ENCODE data around the gene MUCL3.

GRCh38 chr6:30914076-30914853 is 26.5 kb upstream of the MUCL3 start, which contains the start of gene VARS2:
- TF ChIP-seq SNAI2 (CRISPR knock-in tag; IDR thresholded peaks at IDR 0.05), result no peak
- TF ChIP-seq PATZ1 (CRISPR knock-in tag; IDR thresholded peaks at IDR 0.05; ENCODE audit: borderline replicate concordance), result no peak
- no peak for TF ChIP-seq OSR1 (CRISPR knock-in tag; IDR thresholded peaks at IDR 0.05)
- no peak for TF ChIP-seq ZNF70 (CRISPR knock-in tag; IDR thresholded peaks at IDR 0.05)
- TF ChIP-seq ISL1 (CRISPR knock-in tag; IDR thresholded peaks at IDR 0.05), result no peak
- TF ChIP-seq BACH2 (CRISPR knock-in tag; IDR thresholded peaks at IDR 0.05; ENCODE audit: borderline replicate concordance), result no peak
- TF ChIP-seq ESRRG (CRISPR knock-in tag; IDR thresholded peaks at IDR 0.05), result 0 out of 2 replicates have a peak, but pooled peaks have one; percentile 55
- TF ChIP-seq RARB (CRISPR knock-in tag; IDR thresholded peaks at IDR 0.05), result no peak
- TF ChIP-seq ARNTL (CRISPR knock-in tag; IDR thresholded peaks at IDR 0.05; ENCODE audit: borderline replicate concordance, low read depth), result no peak
- TF ChIP-seq TCF4 (CRISPR knock-in tag; IDR thresholded peaks at IDR 0.05; ENCODE audit: borderline replicate concordance), result no peak

Data from SK-N-SH treated with all-trans-retinoic acid at 6 μM for 48 hours (cell line).